IgD-negative memory B cell (primary cell): Measurements from ENCODE around the gene HAND1. TPM values are rescaled to one million over a fixed set of nuclear protein-coding genes. Genes with fewer than 3 reads are reported as not detected.

Experiments used
- H3K27ac Mint-ChIP-seq, 3 donors: one replicate each; pipeline ENCODE4 v1.8.0; 2020 to 2022; ENCODE audit warnings: mild to moderate bottlenecking in 3 of 3, mixed read lengths in 3 of 3, moderate library complexity in 1 of 3
- H3K27me3 Mint-ChIP-seq: one replicate; pipeline ENCODE4 v1.8.0; 2021; ENCODE audit warnings: mixed read lengths
- H3K36me3 Mint-ChIP-seq: one replicate; pipeline ENCODE4 v1.8.0; 2020; ENCODE audit warnings: mild to moderate bottlenecking, mixed read lengths
- H3K4me1 Mint-ChIP-seq, 3 donors: one replicate each; pipeline ENCODE4 v1.8.0; 2020 to 2022; ENCODE audit warnings: mixed read lengths in 3 of 3, mild to moderate bottlenecking in 1 of 3
- H3K4me3 Mint-ChIP-seq, 4 donors: one replicate each; pipeline ENCODE4 v1.8.0; 2020 to 2022; ENCODE audit warnings: mild to moderate bottlenecking in 4 of 4, mixed read lengths in 4 of 4, moderate library complexity in 3 of 4
- H3K9me3 Mint-ChIP-seq, 3 donors: one replicate each; pipeline ENCODE4 v1.8.0; 2020 to 2021; ENCODE audit warnings: mixed read lengths in 3 of 3, mild to moderate bottlenecking in 1 of 3
- polyA plus RNA-seq: library from polyadenylated mRNA; unstranded; fragments of 300-500 nt; fragmentation: Illumina TruSeq; gene quantifications from one replicate; pipeline ENCODE4 v1.2.3, GENCODE V29; 2021

Gene HAND1
- polyA plus RNA-seq, 1 donor from 2014 or later = not detected

DNA sequence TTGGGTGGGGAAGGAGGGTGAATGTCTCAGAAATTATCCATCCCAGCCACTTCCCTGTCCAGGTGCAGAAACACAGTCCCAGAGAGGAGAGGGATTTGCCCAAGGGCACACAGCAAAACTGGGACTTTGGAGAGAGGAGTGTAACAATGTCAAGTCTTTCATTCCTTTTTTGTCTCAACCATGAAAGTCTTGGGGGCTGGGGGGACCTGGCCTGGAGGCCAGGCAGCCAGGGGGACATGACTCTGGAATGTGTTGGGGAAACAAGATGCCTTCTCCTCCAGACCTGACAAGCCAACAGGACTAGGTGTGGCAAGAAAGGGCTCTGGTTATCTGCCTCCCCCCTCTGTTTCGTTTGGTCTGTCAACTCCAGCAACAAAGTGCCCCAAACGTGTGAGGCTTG lies 13.9 kb upstream of the HAND1 start:
- no peak overlapping the region for H3K4me3 Mint-ChIP-seq
- no peak overlapping the region for H3K27ac Mint-ChIP-seq
- H3K4me1 Mint-ChIP-seq = peaks cover 0 to 2% (median 0%) of the 10 kb centered on the region in 3 donors
- H3K27me3 Mint-ChIP-seq = peaks cover 37% of the 10 kb centered on the region
- H3K9me3 Mint-ChIP-seq = no peaks in the 10 kb centered on the region
- no peaks in the 10 kb centered on the region for H3K36me3 Mint-ChIP-seq

DNA sequence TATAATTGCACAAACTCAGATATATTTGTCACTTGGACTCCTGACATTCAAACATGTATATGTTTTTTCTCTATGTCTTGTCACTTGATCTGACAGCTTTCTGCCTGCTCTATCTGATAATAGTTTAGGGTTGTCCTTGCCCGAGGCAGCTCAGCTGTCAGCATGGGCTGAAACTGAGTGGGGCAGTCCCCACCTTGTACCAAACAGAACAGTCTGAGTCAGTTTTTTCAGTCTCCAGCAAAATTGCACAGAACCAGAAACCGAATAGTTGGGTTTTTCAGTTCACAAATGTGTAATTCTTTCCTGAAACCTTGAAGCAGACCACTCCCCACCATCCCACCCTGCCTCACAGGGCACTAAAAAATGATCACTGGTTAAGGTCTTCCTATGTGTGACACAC lies 9.5 kb upstream of the HAND1 start:
- H3K36me3 Mint-ChIP-seq = no peaks in the 10 kb centered on the region
- no peak overlapping the region for H3K27ac Mint-ChIP-seq
- H3K9me3 Mint-ChIP-seq = peaks cover 0 to 3% (median 0%) of the 10 kb centered on the region in 3 donors
- H3K4me1 Mint-ChIP-seq = peaks cover 4 to 8% (median 5%) of the 10 kb centered on the region in 3 donors
- H3K4me3 Mint-ChIP-seq = no peak overlapping the region
- H3K27me3 Mint-ChIP-seq = peaks cover 62% of the 10 kb centered on the region

DNA sequence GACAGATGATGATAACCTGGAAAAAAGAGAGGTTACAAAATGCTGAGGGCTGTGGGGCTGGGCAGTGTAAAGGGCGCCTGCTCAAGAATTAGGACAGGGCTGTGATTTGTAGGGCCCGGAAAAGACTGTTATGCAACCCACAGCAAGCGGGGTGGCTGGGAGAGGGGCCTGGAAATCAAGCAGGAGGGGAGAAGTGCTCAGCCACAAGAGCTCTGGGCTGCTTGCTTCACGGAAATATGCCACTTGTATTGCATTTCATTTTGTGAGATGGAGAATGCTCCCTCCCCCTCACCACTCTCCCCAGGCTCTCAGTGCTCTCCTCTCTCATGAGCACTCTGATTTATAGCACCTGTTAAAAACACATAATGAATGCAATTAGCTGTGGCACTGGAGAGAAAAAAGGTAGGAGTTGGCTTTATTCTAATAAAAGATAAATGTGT lies 8.4 kb upstream of the HAND1 start:
- H3K4me1 Mint-ChIP-seq = peaks cover 4 to 13% (median 5%) of the 10 kb centered on the region in 3 donors
- no peak overlapping the region for H3K4me3 Mint-ChIP-seq
- no peaks in the 10 kb centered on the region for H3K36me3 Mint-ChIP-seq
- H3K27ac Mint-ChIP-seq = peak overlapping the region in 2 of 3 donors; percentile 36 to 74
- H3K9me3 Mint-ChIP-seq = peaks cover 0 to 3% (median 0%) of the 10 kb centered on the region in 3 donors
- peaks cover 64% of the 10 kb centered on the region for H3K27me3 Mint-ChIP-seq

DNA sequence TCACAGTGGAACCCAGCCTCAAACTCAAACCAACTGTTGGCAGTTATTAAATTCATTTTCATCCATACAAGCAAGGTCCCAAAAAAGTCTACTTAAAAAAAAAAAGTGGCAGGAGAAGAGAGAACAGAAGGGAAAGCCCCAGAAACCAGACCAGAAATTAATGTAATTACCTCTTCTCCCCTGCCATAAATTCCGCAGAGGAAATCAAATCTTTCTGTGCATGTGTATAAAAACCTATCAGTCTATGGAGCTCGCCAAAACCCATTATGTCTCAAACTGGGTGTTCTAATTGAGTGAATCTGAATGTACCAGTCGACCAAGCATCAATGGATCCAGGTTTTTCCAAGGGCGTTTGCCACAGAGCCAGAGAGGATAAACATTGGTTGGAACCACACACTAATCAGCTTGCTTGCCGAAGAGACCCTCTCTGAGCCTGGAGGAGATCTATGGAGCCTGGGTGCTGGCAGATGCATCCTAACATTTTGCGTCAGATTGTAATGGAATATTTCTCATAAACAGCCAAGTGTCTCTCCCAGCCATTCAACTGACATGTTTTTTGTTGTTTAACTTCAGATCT lies 7.9 kb upstream of the HAND1 start:
- peak overlapping the region in 2 of 3 donors; percentile 7 to 74 for H3K27ac Mint-ChIP-seq
- H3K9me3 Mint-ChIP-seq = peaks cover 0 to 3% (median 0%) of the 10 kb centered on the region in 3 donors
- H3K4me1 Mint-ChIP-seq = peaks cover 4 to 13% (median 5%) of the 10 kb centered on the region in 3 donors
- peak overlapping the region in 1 of 4 donors; percentile 1 for H3K4me3 Mint-ChIP-seq
- peaks cover 65% of the 10 kb centered on the region for H3K27me3 Mint-ChIP-seq
- no peaks in the 10 kb centered on the region for H3K36me3 Mint-ChIP-seq

DNA sequence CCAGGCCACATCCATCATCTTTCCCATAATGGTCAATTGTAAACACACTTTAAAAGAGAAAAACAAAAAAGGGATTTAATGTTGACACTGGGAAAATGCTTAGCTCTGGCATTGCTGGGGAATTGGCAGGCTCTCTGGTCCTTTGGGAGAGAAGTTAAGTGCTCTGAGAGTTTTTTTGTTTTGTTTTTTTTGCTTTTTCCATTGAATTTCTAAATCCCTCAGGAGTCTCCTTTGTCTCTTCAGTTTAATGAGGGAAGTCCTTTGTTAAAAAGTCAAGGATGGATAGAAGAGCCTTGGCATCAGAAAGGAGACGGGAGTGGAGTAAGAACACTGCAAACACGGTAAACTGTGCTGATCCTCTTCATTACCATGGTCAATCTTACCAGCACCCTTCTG lies 7.1 kb upstream of the HAND1 start:
- Mint-ChIP-seq H3K4me3 (no peak overlapping the region), H3K4me1 (peaks cover 2 to 13% (median 11%) of the 10 kb centered on the region in 3 donors), H3K27me3 (peaks cover 72% of the 10 kb centered on the region), H3K9me3 (peaks cover 0 to 3% (median 0%) of the 10 kb centered on the region in 3 donors), H3K36me3 (no peaks in the 10 kb centered on the region), H3K27ac (peak overlapping the region in 1 of 3 donors; percentile 74)

DNA sequence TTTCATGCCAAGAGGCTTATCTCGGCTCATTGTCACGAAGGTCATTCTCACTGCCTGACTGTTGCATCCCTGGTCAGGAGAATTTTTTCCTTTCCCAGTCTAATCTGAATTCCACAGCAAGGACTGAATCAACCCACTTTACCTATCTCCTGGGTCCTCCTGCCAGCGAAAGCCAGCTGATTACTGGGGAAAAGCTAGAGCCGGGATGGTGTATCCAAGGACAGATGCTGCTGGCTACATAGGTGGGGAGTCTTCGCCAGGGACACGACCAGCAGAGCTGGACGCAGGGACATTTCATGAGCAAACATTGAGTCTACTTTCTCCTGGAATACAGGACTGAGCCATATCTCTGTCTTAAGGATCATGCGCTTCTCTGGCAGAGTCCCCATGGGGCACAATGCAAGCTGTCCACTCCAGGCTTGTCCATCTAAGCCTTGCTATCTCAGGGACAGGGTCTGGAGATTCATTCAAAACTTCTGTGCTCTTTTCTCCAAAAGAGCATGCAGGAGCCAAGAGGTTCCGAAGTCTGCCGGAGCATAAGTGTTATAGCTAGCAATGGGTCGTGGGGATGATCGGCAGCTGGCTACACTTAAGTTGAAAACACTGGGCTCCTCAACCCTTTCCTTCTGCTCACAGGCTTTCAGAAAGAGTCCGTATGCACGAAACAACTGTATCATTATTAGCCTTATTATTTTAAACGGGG lies 6.5 kb upstream of the HAND1 start:
- peak overlapping the region in 2 of 4 donors; percentile 19 to 33 for H3K4me3 Mint-ChIP-seq
- H3K9me3 Mint-ChIP-seq = peaks cover 0 to 3% (median 0%) of the 10 kb centered on the region in 3 donors
- H3K36me3 Mint-ChIP-seq = no peaks in the 10 kb centered on the region
- H3K27me3 Mint-ChIP-seq = peaks cover 75% of the 10 kb centered on the region
- peak overlapping the region; percentile 54 to 79 (median 74) for H3K27ac Mint-ChIP-seq
- H3K4me1 Mint-ChIP-seq = peaks cover 5 to 15% (median 12%) of the 10 kb centered on the region in 3 donors

DNA sequence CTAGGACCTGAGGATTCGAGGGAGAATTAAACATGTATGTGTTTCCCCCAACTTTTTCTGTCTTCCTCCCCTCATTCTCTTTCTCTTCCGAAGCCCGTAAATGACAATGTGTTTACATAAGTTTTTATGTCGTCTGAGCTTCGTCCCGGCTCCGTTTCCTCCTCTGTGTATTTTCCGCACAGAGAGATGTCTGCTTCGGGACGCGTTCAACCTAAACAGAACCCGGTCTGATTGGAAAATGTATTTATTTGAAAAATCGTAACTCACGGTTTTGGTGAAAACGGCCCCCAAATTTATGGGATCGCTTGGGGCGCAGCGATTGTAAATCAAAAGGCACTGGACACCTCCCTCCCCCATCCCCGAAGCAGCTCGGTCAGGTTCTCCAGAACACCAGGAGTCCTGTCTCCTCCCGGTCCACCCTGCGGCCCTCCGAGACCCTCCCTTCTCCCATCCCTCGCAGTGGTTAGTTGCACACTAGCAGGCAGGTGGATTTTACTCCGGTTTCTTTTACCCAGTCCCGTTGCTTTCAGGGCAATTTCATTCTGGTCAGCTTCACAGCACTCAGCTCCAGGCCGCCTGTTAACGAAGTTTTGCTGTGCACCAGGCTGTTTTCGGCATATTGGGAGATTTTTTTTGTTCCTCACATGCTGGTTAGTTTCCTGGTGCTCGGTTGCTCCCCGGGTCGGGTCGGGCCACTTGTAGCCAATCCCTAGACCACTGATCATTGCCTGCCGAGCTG lies 5.8 kb upstream of the HAND1 start:
- Mint-ChIP-seq H3K36me3 (no peaks in the 10 kb centered on the region), H3K27ac (peak overlapping the region; percentile 54 to 79 (median 74)), H3K9me3 (peaks cover 0 to 3% (median 0%) of the 10 kb centered on the region in 3 donors), H3K4me1 (peaks cover 7 to 19% (median 14%) of the 10 kb centered on the region in 3 donors), H3K27me3 (peaks cover 80% of the 10 kb centered on the region), H3K4me3 (peak overlapping the region in 2 of 4 donors; percentile 19 to 33)

DNA sequence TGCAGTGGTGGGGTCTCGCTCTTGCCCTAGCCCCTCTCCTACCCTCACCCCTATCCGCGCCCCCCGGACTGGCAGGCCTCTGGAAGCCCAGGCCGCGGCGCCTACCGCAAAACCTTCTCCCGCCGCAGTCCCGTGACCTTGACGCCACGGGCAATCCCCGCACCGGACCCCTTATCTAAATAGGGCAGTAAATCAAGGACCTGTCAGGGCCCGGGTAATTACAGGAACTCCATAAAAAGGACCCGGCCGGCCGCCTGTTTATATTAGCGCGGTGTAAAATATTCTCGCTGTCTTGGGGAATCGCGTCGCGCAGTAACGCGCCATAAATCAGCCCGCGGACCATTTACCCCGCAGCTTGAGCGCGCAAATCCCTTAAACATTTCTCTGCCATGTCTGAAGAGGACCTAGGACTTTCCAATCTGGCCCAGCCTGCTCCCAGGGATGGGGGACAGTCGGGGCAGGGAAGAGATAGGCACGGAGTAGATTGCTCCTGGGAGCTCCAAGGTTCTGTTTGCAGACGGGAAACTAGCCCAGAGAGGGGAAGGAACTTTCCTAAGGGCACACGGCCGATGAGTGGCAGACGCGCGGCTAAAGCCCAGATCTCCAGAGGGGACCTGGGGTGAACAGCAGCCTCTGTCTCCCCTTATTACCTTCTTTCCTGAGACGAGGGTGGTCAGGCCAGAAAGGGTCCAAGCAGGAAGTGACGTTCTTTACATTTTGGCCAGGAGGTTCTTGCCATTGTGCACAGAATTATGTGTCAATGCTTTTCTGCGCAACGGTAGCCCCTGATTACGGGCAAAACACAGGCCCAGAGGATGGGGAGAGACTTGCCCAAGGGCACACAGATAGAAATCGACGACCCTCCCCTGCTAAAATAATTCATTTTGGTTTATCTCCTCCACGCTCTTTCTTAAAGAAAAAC lies 4.8 kb upstream of the HAND1 start:
- Mint-ChIP-seq H3K4me3 (peak overlapping the region in 1 of 4 donors; percentile 60), H3K9me3 (peaks cover 0 to 3% (median 0%) of the 10 kb centered on the region in 3 donors), H3K27ac (peak overlapping the region; percentile 26 to 85 (median 82)), H3K27me3 (peaks cover 83% of the 10 kb centered on the region), H3K4me1 (peaks cover 7 to 19% (median 14%) of the 10 kb centered on the region in 3 donors), H3K36me3 (no peaks in the 10 kb centered on the region)

DNA sequence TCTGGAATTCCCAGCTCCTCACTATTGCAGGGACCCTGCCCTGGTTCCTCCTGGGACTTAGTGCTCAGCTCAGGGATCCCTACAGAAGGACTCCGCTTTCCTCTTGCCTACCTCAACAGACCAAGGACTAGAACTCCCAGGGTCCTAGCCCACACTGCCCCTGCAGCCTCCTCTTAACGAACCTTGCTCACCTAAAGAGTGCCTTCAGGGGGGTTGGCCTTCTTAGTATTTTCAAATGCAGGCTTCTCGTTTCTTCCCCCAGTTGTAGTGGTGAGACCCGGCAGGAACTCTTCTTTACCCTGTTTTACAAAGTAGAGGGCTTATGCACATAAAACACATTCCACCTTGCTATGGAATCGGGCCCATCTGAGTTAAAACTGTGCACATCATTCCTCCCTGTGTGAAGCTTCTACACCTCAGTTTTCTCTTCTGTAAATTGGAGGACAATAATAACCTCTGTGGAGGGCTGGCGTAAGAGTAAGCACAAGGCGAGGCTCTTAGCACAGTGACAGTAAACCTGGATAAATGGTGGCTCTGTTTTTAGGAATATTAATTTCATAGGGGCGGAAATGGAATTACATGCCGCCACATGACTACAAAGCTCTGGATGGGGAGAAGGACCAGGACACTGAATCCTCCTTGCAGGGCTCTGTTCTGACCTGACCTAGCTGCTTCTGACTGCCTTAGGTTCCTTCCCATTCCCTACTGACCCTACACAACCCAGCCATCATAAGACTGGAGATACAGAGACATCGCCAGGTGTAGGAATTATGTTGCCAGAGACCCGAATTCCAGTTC lies 3.8 kb upstream of the HAND1 start:
- Mint-ChIP-seq H3K9me3 (peaks cover 0 to 3% (median 0%) of the 10 kb centered on the region in 3 donors), H3K4me1 (peaks cover 10 to 25% (median 21%) of the 10 kb centered on the region in 3 donors), H3K27ac (peak overlapping the region in 2 of 3 donors; percentile 14 to 54), H3K27me3 (peaks cover 83% of the 10 kb centered on the region), H3K4me3 (peak overlapping the region in 1 of 4 donors; percentile 39), H3K36me3 (no peaks in the 10 kb centered on the region)

DNA sequence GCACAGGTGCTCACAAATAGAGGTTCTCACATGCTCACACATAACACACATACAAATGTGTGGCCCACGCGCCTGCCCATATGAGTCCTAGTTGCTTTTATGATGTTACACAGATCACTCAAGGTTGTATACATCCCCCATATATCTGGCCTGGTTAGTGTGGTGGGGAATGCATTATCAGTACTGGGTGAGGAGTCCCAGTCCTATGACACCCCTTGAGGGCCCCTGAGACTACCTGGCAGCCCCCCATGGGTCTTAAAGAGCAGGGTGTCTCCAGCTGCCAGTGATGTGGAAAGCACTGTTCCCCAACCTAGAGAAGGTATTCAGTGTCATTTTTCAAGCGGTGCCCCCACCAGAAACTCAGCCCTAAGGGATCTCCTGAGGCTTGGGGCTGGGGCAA lies 2.8 kb upstream of the HAND1 start:
- peaks cover 83% of the 10 kb centered on the region for H3K27me3 Mint-ChIP-seq
- H3K27ac Mint-ChIP-seq = peak overlapping the region in 1 of 3 donors; percentile 14
- H3K9me3 Mint-ChIP-seq = peaks cover 0 to 3% (median 0%) of the 10 kb centered on the region in 3 donors
- peak overlapping the region in 1 of 4 donors; percentile 3 for H3K4me3 Mint-ChIP-seq
- peaks cover 13 to 26% (median 24%) of the 10 kb centered on the region in 3 donors for H3K4me1 Mint-ChIP-seq
- H3K36me3 Mint-ChIP-seq = no peaks in the 10 kb centered on the region

DNA sequence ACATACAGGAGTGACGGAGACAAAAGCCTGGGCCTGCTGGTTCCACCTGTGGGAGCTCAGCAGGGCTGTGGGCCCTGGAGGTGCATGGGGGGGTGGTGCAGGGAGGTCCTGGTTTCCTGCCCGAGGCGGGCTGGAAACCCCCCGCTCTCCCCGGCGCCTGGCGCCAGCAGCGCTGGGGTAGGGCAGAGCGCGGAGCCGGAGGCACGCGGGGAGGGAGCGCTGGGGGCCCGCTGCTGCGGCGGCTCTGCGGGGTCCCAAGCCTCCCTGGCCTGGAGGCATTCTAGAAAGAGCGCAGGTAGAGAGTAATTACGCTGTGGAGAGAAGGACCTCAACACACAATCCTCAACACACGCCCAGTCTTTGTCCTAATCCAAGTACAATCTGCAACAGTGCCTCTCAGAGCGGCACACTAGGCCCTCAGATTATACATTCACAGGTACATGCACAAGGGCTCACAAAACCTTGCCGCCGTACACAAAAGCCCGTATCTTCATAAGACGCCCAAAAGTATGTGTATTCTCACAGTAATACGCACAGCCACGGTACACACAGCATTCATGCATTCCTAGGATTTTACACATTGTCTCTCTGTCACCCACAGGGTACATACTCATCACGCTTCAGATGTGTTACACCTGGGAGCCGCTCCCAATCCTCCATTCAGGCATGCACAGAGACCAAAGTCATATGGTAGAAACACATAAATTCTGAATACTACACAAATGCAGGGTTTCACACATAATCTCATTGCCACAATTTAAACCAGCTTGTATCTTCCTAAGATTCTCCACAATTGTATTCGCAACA lies 2.1 kb upstream of the HAND1 start:
- Mint-ChIP-seq H3K4me3 (peak overlapping the region in 3 of 4 donors; percentile 3 to 47 (median 30)), H3K36me3 (no peaks in the 10 kb centered on the region), H3K4me1 (peaks cover 13 to 28% (median 25%) of the 10 kb centered on the region in 3 donors), H3K9me3 (peaks cover 0 to 3% (median 0%) of the 10 kb centered on the region in 3 donors), H3K27me3 (peaks cover 83% of the 10 kb centered on the region), H3K27ac (peak overlapping the region in 1 of 3 donors; percentile 84)

DNA sequence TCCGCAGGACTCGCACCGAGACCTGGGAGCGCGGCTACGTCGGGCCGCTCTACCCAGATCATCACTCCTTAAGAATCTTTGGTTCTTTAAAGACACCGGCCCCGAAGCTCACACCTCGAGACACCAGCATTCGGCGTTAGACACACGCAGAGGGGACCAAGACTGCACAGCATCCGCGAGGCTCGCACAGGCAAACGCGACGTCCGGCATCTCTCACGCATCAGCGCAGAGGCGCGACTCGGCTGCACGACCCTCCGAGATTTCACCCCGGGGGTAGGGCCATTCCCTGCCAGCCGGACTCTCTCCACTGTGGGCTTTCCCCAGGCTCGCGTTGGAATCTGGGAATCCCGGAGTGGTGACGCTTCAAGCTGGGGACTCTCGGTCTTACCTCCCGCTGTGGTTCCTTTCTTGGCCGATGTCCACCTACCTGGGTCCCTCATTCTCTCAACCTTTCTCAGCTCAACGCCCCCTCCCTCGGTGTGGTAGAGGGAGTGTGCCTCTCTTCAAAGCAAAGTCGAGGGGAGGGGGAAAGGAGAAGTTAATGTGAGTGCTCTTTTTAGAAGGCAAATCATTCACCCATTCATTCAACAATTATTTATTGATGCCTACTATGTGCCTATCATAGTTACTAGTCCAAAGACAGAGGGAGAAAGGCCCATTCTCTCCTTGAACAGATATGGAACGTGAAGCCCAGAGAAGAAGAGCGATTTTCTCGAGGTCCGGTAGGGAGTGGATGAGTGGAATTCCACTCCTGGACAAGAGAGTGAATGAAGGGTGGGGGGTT lies 1.3 kb upstream of the HAND1 start:
- H3K27ac Mint-ChIP-seq = peak overlapping the region; percentile 18 to 94 (median 84)
- H3K4me1 Mint-ChIP-seq = peaks cover 18 to 35% (median 33%) of the 10 kb centered on the region in 3 donors
- H3K36me3 Mint-ChIP-seq = no peaks in the 10 kb centered on the region
- H3K9me3 Mint-ChIP-seq = peaks cover 0 to 7% (median 0%) of the 10 kb centered on the region in 3 donors
- peak overlapping the region in 3 of 4 donors; percentile 52 to 71 (median 66) for H3K4me3 Mint-ChIP-seq
- peaks cover 86% of the 10 kb centered on the region for H3K27me3 Mint-ChIP-seq
